ENCODE measurements around the gene PECR.
A peak's percentile ranks its signal among the peaks of the same experiment; 100 is the strongest.

PECR gene

GRCh38 chr2:216071111-216071851 lies 10.3 kb downstream of the PECR start:
- DNase-seq, result no peak
- TF ChIP-seq POLR2A (IDR thresholded peaks at IDR 0.05; ENCODE audit: low read length) (no peak), GATA1 (IDR thresholded peaks at IDR 0.05; ENCODE audit: low read depth, low read length) (no peak)

GRCh38 chr2:216070195-216070594 lies 11.4 kb downstream of the PECR start:
- DNase-seq, result no peak
- TF ChIP-seq GATA1 (IDR thresholded peaks at IDR 0.05; ENCODE audit: low read depth, low read length), result no peak
- TF ChIP-seq POLR2A (IDR thresholded peaks at IDR 0.05; ENCODE audit: low read length), result no peak

GRCh38 chr2:216069028-216069427 lies 12.6 kb downstream of the PECR start:
- no peak for DNase-seq
- TF ChIP-seq POLR2A (IDR thresholded peaks at IDR 0.05; ENCODE audit: low read length) (no peak), GATA1 (IDR thresholded peaks at IDR 0.05; ENCODE audit: low read depth, low read length) (no peak)

GRCh38 chr2:216066230-216066629 lies 15.4 kb downstream of the PECR start:
- TF ChIP-seq GATA1 (IDR thresholded peaks at IDR 0.05; ENCODE audit: low read depth, low read length) (no peak), POLR2A (IDR thresholded peaks at IDR 0.05; ENCODE audit: low read length) (no peak)
- DNase-seq, result no peak

- TF ChIP-seq GATA1 (IDR thresholded peaks at IDR 0.05; ENCODE audit: low read depth, low read length) (no peak), POLR2A (IDR thresholded peaks at IDR 0.05; ENCODE audit: low read length) (no peak)
Measured at GRCh38 chr2:216064665-216065064, 16.9 kb downstream of the PECR start.

GRCh38 chr2:216064014-216064630 lies 17.5 kb downstream of the PECR start:
- DNase-seq, result peak in 1 of 2 experiments; percentile 5

More at GRCh38 chr2:216064665-216065064, 16.9 kb downstream of the PECR start:
- no peak for DNase-seq

GRCh38 chr2:216059233-216059834 lies 22.3 kb downstream of the PECR start:
- DNase-seq, result peak in 1 of 2 experiments; percentile 24
- TF ChIP-seq GATA1 (IDR thresholded peaks at IDR 0.05; ENCODE audit: low read depth, low read length) (no peak), POLR2A (IDR thresholded peaks at IDR 0.05; ENCODE audit: low read length) (no peak)

More at GRCh38 chr2:216064014-216064630, 17.5 kb downstream of the PECR start:
- TF ChIP-seq GATA1 (IDR thresholded peaks at IDR 0.05; ENCODE audit: low read depth, low read length) (no peak), POLR2A (IDR thresholded peaks at IDR 0.05; ENCODE audit: low read length) (no peak)

- TF ChIP-seq POLR2A (IDR thresholded peaks at IDR 0.05; ENCODE audit: low read length) (no peak), GATA1 (IDR thresholded peaks at IDR 0.05; ENCODE audit: low read depth, low read length) (no peak)
- DNase-seq, result no peak
Measured at GRCh38 chr2:216057688-216058193, 23.9 kb downstream of the PECR start.

- no peak for DNase-seq
- TF ChIP-seq GATA1 (IDR thresholded peaks at IDR 0.05; ENCODE audit: low read depth, low read length) (no peak), POLR2A (IDR thresholded peaks at IDR 0.05; ENCODE audit: low read length) (no peak)
Measured at GRCh38 chr2:216056739-216057138, 24.9 kb downstream of the PECR start.

GRCh38 chr2:216055680-216056079 lies 25.9 kb downstream of the PECR start:
- TF ChIP-seq POLR2A (IDR thresholded peaks at IDR 0.05; ENCODE audit: low read length) (no peak), GATA1 (IDR thresholded peaks at IDR 0.05; ENCODE audit: low read depth, low read length) (no peak)
- no peak for DNase-seq

GRCh38 chr2:216052420-216052819 lies 29.2 kb downstream of the PECR start:
- TF ChIP-seq GATA1 (IDR thresholded peaks at IDR 0.05; ENCODE audit: low read depth, low read length), result no peak
- TF ChIP-seq POLR2A (IDR thresholded peaks at IDR 0.05; ENCODE audit: low read length), result no peak

GRCh38 chr2:216051350-216051749 lies 30.3 kb downstream of the PECR start:
- DNase-seq, result no peak
- no peak for TF ChIP-seq GATA1 (IDR thresholded peaks at IDR 0.05; ENCODE audit: low read depth, low read length)

More at GRCh38 chr2:216052420-216052819, 29.2 kb downstream of the PECR start:
- no peak for DNase-seq

GRCh38 chr2:216049452-216049851 lies 32.2 kb downstream of the PECR start:
- no peak for DNase-seq
- no peak for TF ChIP-seq POLR2A (IDR thresholded peaks at IDR 0.05; ENCODE audit: low read length)
- no peak for TF ChIP-seq GATA1 (IDR thresholded peaks at IDR 0.05; ENCODE audit: low read depth, low read length)

- DNase-seq, result no peak
- TF ChIP-seq POLR2A (IDR thresholded peaks at IDR 0.05; ENCODE audit: low read length) (no peak), GATA1 (IDR thresholded peaks at IDR 0.05; ENCODE audit: low read depth, low read length) (no peak)
Measured at GRCh38 chr2:216047397-216047796, 34.2 kb downstream of the PECR start.
